ENCODE measurements around the gene CREB3L1.

- TF ChIP-seq CTCF (IDR thresholded peaks at IDR 0.05) (no peak), POLR2AphosphoS5 (IDR thresholded peaks at IDR 0.05) (no peak)
Observed at GRCh38 chr11:46347637-46348311, 70.3 kb downstream of the CREB3L1 start.

All from gastroesophageal sphincter (tissue), 3 donors.